ENCODE results near the gene DOK3. TPM values are rescaled to one million over a fixed set of nuclear protein-coding genes. Genes with fewer than 3 reads are reported as not detected.

DOK3 gene
- polyA plus RNA-seq, 2 of the 4 experiments (the other 2 are of a cell fraction), result 1.3 to 7.1 TPM

DNA sequence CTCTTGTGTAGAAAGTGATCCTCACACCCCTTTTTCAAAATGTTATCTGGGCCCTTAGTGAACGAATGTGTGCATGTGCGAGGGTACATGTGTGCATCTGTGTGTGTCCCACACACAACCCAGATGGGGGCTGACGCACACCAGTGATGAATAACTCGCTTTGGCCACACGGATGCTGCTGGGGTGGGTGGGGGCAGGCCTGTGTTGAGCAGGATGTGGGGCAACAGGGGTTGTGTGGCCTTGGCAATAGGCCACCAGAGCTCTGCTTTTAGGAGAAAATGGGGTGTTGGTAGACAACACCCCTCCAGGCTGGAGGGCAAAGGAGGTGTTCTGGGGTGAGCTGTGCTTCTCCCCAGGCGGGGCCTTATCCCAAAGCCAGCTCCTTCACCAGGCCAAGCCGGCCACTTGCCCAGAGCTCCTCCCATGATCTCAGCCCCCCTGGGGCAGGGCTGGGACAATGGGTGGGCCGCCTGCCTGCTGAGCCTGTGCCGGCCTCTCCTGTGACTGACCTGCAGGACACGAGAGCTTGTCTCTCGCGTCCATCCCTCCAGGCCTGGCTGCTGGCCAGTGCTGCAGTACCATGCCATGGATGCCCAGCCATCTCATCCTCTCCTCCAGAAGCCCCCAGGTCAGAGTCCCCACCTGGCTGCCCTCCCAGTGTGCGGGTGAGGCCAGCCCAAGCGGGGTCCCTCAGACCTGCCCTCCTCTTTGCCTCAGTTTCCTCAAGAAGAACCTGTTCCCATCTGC lies 37.8 kb downstream of the DOK3 start:
- WGBS (ENCODE audit: missing lambda C conversion rate), result 69% methylated on average over 12 of the region's 14 CpGs
- ChIA-PET CTCF (interaction anchor here (0.7 to 19.7 kb wide), 5 partner anchors 8 to 30 kb away, joined by 3 to 241 read pairs (median 9); partner anchors contain the start of gene PDLIM7), POLR2A (interaction anchor here (1.3 to 2.3 kb wide), 3 partner anchors 23 to 45 kb away, joined by 4 to 9 read pairs (median 5); partner anchors contain the start of genes GRK6 and PDLIM7)
- H3K4me2 ChIP-seq, result peak overlapping the region; percentile 99
- FAIRE-seq (no peak), DNase-seq (ENCODE audit: low read depth in 1 of 2, low spot score in 1 of 2) (no peak), ATAC-seq (no peak)
- H3K9me3 ChIP-seq, result no peaks in the 10 kb centered on the region
- TF ChIP-seq, protein P1, sequence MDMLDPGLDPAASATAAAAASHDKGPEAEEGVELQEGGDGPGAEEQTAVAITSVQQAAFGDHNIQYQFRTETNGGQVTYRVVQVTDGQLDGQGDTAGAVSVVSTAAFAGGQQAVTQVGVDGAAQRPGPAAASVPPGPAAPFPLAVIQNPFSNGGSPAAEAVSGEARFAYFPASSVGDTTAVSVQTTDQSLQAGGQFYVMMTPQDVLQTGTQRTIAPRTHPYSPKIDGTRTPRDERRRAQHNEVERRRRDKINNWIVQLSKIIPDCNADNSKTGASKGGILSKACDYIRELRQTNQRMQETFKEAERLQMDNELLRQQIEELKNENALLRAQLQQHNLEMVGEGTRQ (IDR thresholded peaks at IDR 0.05), result no peak
- TF ChIP-seq CTCF (IDR thresholded peaks at IDR 0.05), result no peak
- no peak for TF ChIP-seq HEYL (CRISPR knock-in tag; IDR thresholded peaks at IDR 0.05)
- no peak for TF ChIP-seq RARB (CRISPR knock-in tag; IDR thresholded peaks at IDR 0.05)
- no peak for TF ChIP-seq EP300 (IDR thresholded peaks at IDR 0.05)
- TF ChIP-seq RCOR1 (IDR thresholded peaks at IDR 0.05; ENCODE audit: low read depth, low read length), result no peak
- no peak for TF ChIP-seq ZSCAN20 (CRISPR knock-in tag; IDR thresholded peaks at IDR 0.05)
- TF ChIP-seq, protein P2, sequence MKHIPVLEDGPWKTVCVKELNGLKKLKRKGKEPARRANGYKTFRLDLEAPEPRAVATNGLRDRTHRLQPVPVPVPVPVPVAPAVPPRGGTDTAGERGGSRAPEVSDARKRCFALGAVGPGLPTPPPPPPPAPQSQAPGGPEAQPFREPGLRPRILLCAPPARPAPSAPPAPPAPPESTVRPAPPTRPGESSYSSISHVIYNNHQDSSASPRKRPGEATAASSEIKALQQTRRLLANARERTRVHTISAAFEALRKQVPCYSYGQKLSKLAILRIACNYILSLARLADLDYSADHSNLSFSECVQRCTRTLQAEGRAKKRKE (CRISPR knock-in tag; IDR thresholded peaks at IDR 0.05; ENCODE audit: low read depth), result no peak
- TF ChIP-seq, protein P3, sequence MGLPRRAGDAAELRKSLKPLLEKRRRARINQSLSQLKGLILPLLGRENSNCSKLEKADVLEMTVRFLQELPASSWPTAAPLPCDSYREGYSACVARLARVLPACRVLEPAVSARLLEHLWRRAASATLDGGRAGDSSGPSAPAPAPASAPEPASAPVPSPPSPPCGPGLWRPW (IDR thresholded peaks at IDR 0.05), result no peak
- no peak for TF ChIP-seq ELK1 (IDR thresholded peaks at IDR 0.05; ENCODE audit: low read depth, low read length)
- TF ChIP-seq EHMT2 (IDR thresholded peaks at IDR 0.05; ENCODE audit: low read depth), result no peak
- no peak for TF ChIP-seq NR3C1 (IDR thresholded peaks at IDR 0.05)
- TF ChIP-seq HOXA7 (CRISPR knock-in tag; IDR thresholded peaks at IDR 0.05), result no peak
- no peak for TF ChIP-seq SREBF2 (IDR thresholded peaks at IDR 0.05)
- peaks cover 59% of the 10 kb centered on the region for H3K4me1 ChIP-seq
- H3K27ac ChIP-seq, result peak overlapping the region; percentile 97 to 99
- H3K4me3 ChIP-seq, result peak overlapping the region; percentile 99

DNA sequence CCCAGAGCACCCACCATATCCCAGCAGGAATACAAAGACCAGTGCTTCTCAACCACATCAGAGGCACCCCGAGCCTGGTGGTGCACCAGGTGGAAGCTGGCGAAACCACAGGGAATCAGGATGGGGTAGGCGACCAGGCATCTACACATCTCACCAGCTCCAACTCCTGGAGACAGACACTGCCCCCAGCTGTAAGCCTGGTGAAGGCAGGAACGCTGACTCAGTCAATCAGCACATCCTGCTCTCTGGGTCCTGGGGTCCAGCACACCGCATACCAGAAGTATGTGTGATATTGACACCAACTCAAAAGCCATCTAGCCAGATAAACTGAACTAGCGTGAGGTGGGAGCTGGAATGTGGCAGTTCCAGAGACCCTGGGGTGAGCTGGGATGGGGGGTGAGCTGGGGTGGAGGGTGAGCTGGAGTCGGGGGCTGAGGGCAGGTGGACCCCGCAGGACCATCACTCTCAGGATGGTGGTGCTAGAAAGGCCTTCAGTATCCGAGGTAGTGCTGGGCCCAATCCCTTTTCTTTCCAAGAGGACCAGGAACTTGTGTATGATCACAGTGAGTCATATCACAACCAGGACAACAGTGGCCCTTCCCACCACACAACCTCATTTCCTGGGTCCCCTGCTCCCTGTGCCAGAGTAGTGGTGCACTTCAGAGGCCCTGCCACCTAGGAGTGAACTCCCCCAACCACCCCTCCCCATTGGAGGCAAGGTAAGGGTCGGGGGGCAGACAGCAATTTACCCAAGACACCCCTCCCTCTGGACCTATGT lies 38.7 kb downstream of the DOK3 start:
- peak in 1 of 2 experiments; percentile 40 for DNase-seq (ENCODE audit: low read depth in 1 of 2, low spot score in 1 of 2)
- 88% methylated on average over 10 of the region's 10 CpGs for WGBS (ENCODE audit: missing lambda C conversion rate)
- POLR2A ChIA-PET, result interaction anchor here (1.3 kb wide), 1 partner anchor 45 kb away, joined by 5 read pairs; the partner anchor contains the start of gene GRK6
- peak overlapping the region; percentile 99 for H3K4me2 ChIP-seq
- peak overlapping the region in 1 of 2 experiments; percentile 99; a peak in 1 of 6 replicates for H3K27ac ChIP-seq
- no peak overlapping the region; the same call in 2 of the 3 replicates for H3K4me3 ChIP-seq
- no peak for ATAC-seq
- FAIRE-seq, result no peak
- peaks cover 52% of the 10 kb centered on the region for H3K4me1 ChIP-seq
- H3K9me3 ChIP-seq, result no peaks in the 10 kb centered on the region
- TF ChIP-seq MAFK (IDR thresholded peaks at IDR 0.05; ENCODE audit: partially characterized antibody), result peak; percentile 82
- TF ChIP-seq HOXB13 (CRISPR knock-in tag; IDR thresholded peaks at IDR 0.05; ENCODE audit: low read depth), result no peak
- no peak for TF ChIP-seq ZFP36 (IDR thresholded peaks at IDR 0.05; ENCODE audit: borderline replicate concordance, partially characterized antibody)
- CTCF ChIA-PET, result interaction anchor here (0.7 to 19.7 kb wide), 7 partner anchors 8 to 67 kb away, joined by 3 to 241 read pairs (median 5); no protein-coding TSS in a partner anchor

Measured in A549 (cell line).